OCI-LY7 (cell line): ENCODE data around the gene USE1. TPM values are rescaled to one million over a fixed set of nuclear protein-coding genes. Genes with fewer than 3 reads are reported as not detected.

ENCODE experiments used
- BruUV-seq: library from RNA; stranded (reverse); fragments of 400-500 nt; replicated peaks from 2 replicates; lab custom pipeline; 2021; lab: Mats Ljungman, UMichigan
- CTCF ChIA-PET: fragments of 300-600 bp; sonication (Branson Sonifier 250); formaldehyde crosslinking; loops from one replicate; lab custom pipeline; 2022; ENCODE audit warnings: antibody characterized with exemption; ENCODE audit not compliant: unreplicated experiment; lab: Charles Lee
- POLR2A ChIA-PET: fragments of 300-600 bp; sonication (Branson Sonifier 250); formaldehyde crosslinking; loops from one replicate; lab custom pipeline; 2022; ENCODE audit warnings: antibody characterized with exemption; lab: Charles Lee
- DNase-seq: peaks from one replicate; pipeline ENCODE4 v3.0.0-alpha.2; 2015; ENCODE audit warnings: low spot score
- H2AFZ ChIP-seq: fragments of 200-600 bp; sonication (generic), shearing (Covaris generic); 2 replicates; pipeline ENCODE4 v1.6.1; 2014; ENCODE audit warnings: mild to moderate bottlenecking, antibody characterized with exemption, low read length, moderate library complexity
- H3K27ac ChIP-seq: fragments of 200-600 bp; sonication (generic); 2 replicates; pipeline ENCODE4 v1.5.1; 2014; ENCODE audit warnings: mixed run types, low read depth, mild to moderate bottlenecking, moderate library complexity, low read length, inconsistent platforms; ENCODE audit not compliant: poor library complexity, severe bottlenecking
- H3K36me3 ChIP-seq: fragments of 200-600 bp; sonication (generic); 2 replicates; pipeline ENCODE4 v1.6.1; 2014; ENCODE audit warnings: mild to moderate bottlenecking, antibody characterized with exemption, low read length, moderate library complexity, mixed read lengths; ENCODE audit not compliant: insufficient read depth
- H3K4me1 ChIP-seq: fragments of 200-600 bp; sonication (generic); 2 replicates; pipeline ENCODE4 v1.5.1; 2014; ENCODE audit warnings: mild to moderate bottlenecking, low read length; ENCODE audit not compliant: insufficient read depth, poor library complexity, severe bottlenecking
- H3K4me2 ChIP-seq: fragments of 200-600 bp; sonication (generic); 2 replicates; pipeline ENCODE4 v1.6.1; 2014; ENCODE audit warnings: mild to moderate bottlenecking, low read length
- H3K4me3 ChIP-seq: fragments of 200-600 bp; sonication (generic); 2 replicates; pipeline ENCODE4 v1.5.1; 2014; ENCODE audit warnings: mild to moderate bottlenecking, low read depth, low read length; ENCODE audit not compliant: poor library complexity, severe bottlenecking
- H3K79me2 ChIP-seq: fragments of 200-600 bp; sonication (generic); 2 replicates; pipeline ENCODE4 v1.6.1; 2016; ENCODE audit warnings: low read depth, mild to moderate bottlenecking, low read length, moderate library complexity, mixed read lengths; ENCODE audit not compliant: insufficient read depth
- H3K9me2 ChIP-seq: fragments of 200-600 bp; sonication (generic); 2 replicates; pipeline ENCODE4 v1.6.1; 2016; ENCODE audit warnings: mild to moderate bottlenecking, low read length, mixed read lengths; ENCODE audit not compliant: insufficient read depth
- H3K9me3 ChIP-seq: fragments of 200-600 bp; sonication (generic); 2 replicates; pipeline ENCODE4 v1.6.1; 2014; ENCODE audit warnings: mild to moderate bottlenecking, mixed run types, low read length, mixed read lengths
- H4K20me1 ChIP-seq: fragments of 200-600 bp; sonication (generic); 2 replicates; pipeline ENCODE4 v1.6.1; 2014; ENCODE audit warnings: mild to moderate bottlenecking, antibody characterized with exemption, low read length, moderate library complexity, mixed read lengths; ENCODE audit not compliant: insufficient read depth
- CTCF ChIP-seq: fragments of 200-600 bp; sonication (generic); conservative IDR thresholded peaks from 2 replicates; pipeline ENCODE4 v1.5.1; 2014; ENCODE audit warnings: mild to moderate bottlenecking, antibody characterized with exemption, low read length, moderate library complexity, mixed read lengths
- EZH2phosphoT487 ChIP-seq: fragments of 200-600 bp; sonication (generic); IDR thresholded peaks from 2 replicates; pipeline ENCODE4 v1.6.1; 2018; ENCODE audit warnings: low read depth, borderline replicate concordance, mild to moderate bottlenecking, mixed run types, antibody characterized with exemption, low read length, moderate library complexity, mixed read lengths
- intact Hi-C: fragments of 100-400 bp; cut with micrococcal nuclease; formaldehyde crosslinking; loops from one replicate; pipeline ENCODE4 v1.10.0; 2022; ENCODE audit not compliant: unreplicated experiment
- total RNA-seq, 2 experiments: library from RNA; depleted of rRNA in 1 of 2; stranded (reverse); fragments of >200 nt in 1 of 2; shearing (Covaris generic) in 1 of 2; gene quantifications; 2 replicates each; pipeline ENCODE4 v1.2.3, GENCODE V29; 2014 to 2022

The USE1 gene
- total RNA-seq, 2 experiments from 2014 or later, result 28.6 to 31.2 TPM

- Histone ChIP-seq H2AFZ (no peak overlapping the region), H3K27ac (no peak overlapping the region), H3K36me3 (no peaks in the 10 kb centered on the region), H3K4me2 (no peak overlapping the region), H3K79me2 (no peaks in the 10 kb centered on the region), H3K9me3 (no peaks in the 10 kb centered on the region), H4K20me1 (no peaks in the 10 kb centered on the region), H3K4me1 (peaks cover 21% of the 10 kb centered on the region), H3K4me3 (no peak overlapping the region), H3K9me2 (no peaks in the 10 kb centered on the region)
- TF ChIP-seq EZH2phosphoT487 (no peak), CTCF (no peak)
- POLR2A ChIA-PET, result interaction anchor here (0.7 kb wide), 2 partner anchors 11 to 28 kb away, joined by 3 read pairs; no protein-coding TSS in a partner anchor
- DNase-seq, result no peak
- BruUV-seq, result no TSS peak
- intact Hi-C loops, result no loop called here
- CTCF ChIA-PET, result interaction anchor here (0.6 kb wide), 1 partner anchor 8 kb away, joined by 3 read pairs; no protein-coding TSS in a partner anchor
Observed at GRCh38 chr19:17259118-17259780, 44.1 kb downstream of the USE1 start.

- BruUV-seq, result no TSS peak
- no peaks in the 10 kb centered on the region for H3K36me3 ChIP-seq
- H3K9me3 ChIP-seq, result no peaks in the 10 kb centered on the region
- TF ChIP-seq EZH2phosphoT487 (no peak), CTCF (no peak)
- intact Hi-C loops, result no loop called here
- POLR2A ChIA-PET, result interaction anchor here (0.5 to 0.6 kb wide), 2 partner anchors 11 to 169 kb away, joined by 3 to 4 read pairs; no protein-coding TSS in a partner anchor
- no peak overlapping the region for H3K4me2 ChIP-seq
- peaks cover 28% of the 10 kb centered on the region for H3K4me1 ChIP-seq
- no peak overlapping the region for H3K27ac ChIP-seq
- DNase-seq, result no peak
- H3K9me2 ChIP-seq, result no peaks in the 10 kb centered on the region
- CTCF ChIA-PET, result no interaction called here
- no peak overlapping the region for H2AFZ ChIP-seq
- H3K4me3 ChIP-seq, result no peak overlapping the region
- no peaks in the 10 kb centered on the region for H4K20me1 ChIP-seq
- no peaks in the 10 kb centered on the region for H3K79me2 ChIP-seq
Observed at GRCh38 chr19:17259934-17260333, 44.8 kb downstream of the USE1 start.

GRCh38 chr19:17260842-17261325 is 45.7 kb downstream of the USE1 start:
- TF ChIP-seq CTCF (peak; percentile 95), EZH2phosphoT487 (no peak)
- no TSS peak for BruUV-seq
- H3K36me3 ChIP-seq, result no peaks in the 10 kb centered on the region
- H3K27ac ChIP-seq, result peak overlapping the region; percentile 39
- peak; percentile 93 for DNase-seq
- no peaks in the 10 kb centered on the region for H3K79me2 ChIP-seq
- ChIA-PET POLR2A (interaction anchor here (0.5 to 1.0 kb wide), 4 partner anchors 12 to 168 kb away, joined by 3 to 4 read pairs (median 3); partner anchors contain the start of gene ANKLE1), CTCF (no interaction called here)
- peaks cover 37% of the 10 kb centered on the region for H3K4me1 ChIP-seq
- intact Hi-C loops, result loop anchor here (1.0 kb wide), 1 partner anchor 21 kb away; no protein-coding TSS in a partner anchor
- H4K20me1 ChIP-seq, result no peaks in the 10 kb centered on the region
- H3K9me3 ChIP-seq, result no peaks in the 10 kb centered on the region
- peak overlapping the region; percentile 49 for H3K4me2 ChIP-seq
- H3K9me2 ChIP-seq, result no peaks in the 10 kb centered on the region
- peak overlapping the region; percentile 84 for H2AFZ ChIP-seq
- H3K4me3 ChIP-seq, result no peak overlapping the region
